Ishikawa (cell line): ENCODE measurements around the gene OSBPL10.

Experiments used
- CEBPB ChIP-seq: IDR thresholded peaks from 2 replicates; pipeline ENCODE4 v1.6.1; 2012
- CREB1 ChIP-seq: IDR thresholded peaks from 2 replicates; pipeline ENCODE4 v1.6.1; 2012; ENCODE audit warnings: low read depth
- EGR1 ChIP-seq: IDR thresholded peaks from 2 replicates; pipeline ENCODE4 v1.6.1; 2012
- EP300 ChIP-seq: IDR thresholded peaks from 2 replicates; pipeline ENCODE4 v1.6.1; 2012; ENCODE audit warnings: borderline replicate concordance
- FOXM1 ChIP-seq: IDR thresholded peaks from 2 replicates; pipeline ENCODE4 v1.6.1; 2012; ENCODE audit warnings: low read depth, borderline replicate concordance
- NFIC ChIP-seq: IDR thresholded peaks from 2 replicates; pipeline ENCODE4 v1.6.1; 2012
- RAD21 ChIP-seq: IDR thresholded peaks from 2 replicates; pipeline ENCODE4 v1.6.1; 2012; ENCODE audit warnings: low read depth
- REST ChIP-seq: IDR thresholded peaks from 2 replicates; pipeline ENCODE4 v1.6.1; 2012; ENCODE audit warnings: low read depth, mild to moderate bottlenecking
- TAF1 ChIP-seq: IDR thresholded peaks from 2 replicates; pipeline ENCODE4 v1.6.1; 2012; ENCODE audit warnings: low read depth, mild to moderate bottlenecking
- TCF12 ChIP-seq: IDR thresholded peaks from 2 replicates; pipeline ENCODE4 v1.6.1; 2012; ENCODE audit warnings: low read depth
- TEAD4 ChIP-seq: IDR thresholded peaks from 2 replicates; pipeline ENCODE4 v1.6.1; 2012
- USF1 ChIP-seq: IDR thresholded peaks from 2 replicates; pipeline ENCODE4 v1.6.1; 2012
- YY1 ChIP-seq: IDR thresholded peaks from 2 replicates; pipeline ENCODE4 v1.6.1; 2012; ENCODE audit warnings: low read depth
- ZBTB7A ChIP-seq: IDR thresholded peaks from 2 replicates; pipeline ENCODE4 v1.6.1; 2012; ENCODE audit warnings: low read depth
- TF ChIP-seq, protein P1 (sequence below): IDR thresholded peaks from 2 replicates; pipeline ENCODE4 v1.6.1; 2012

OSBPL10 gene

GRCh38 chr3:31999907-32000439, 18.9 kb upstream of the OSBPL10 start:
- TF ChIP-seq USF1 = no peak
- no peak for TF ChIP-seq FOXM1
- TF ChIP-seq, protein P1, sequence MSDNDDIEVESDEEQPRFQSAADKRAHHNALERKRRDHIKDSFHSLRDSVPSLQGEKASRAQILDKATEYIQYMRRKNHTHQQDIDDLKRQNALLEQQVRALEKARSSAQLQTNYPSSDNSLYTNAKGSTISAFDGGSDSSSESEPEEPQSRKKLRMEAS = no peak
- TF ChIP-seq CREB1 = no peak
- no peak for TF ChIP-seq YY1
- TF ChIP-seq TAF1 = no peak
- TF ChIP-seq REST = no peak
- no peak for TF ChIP-seq ZBTB7A
- TF ChIP-seq CEBPB = no peak
- TF ChIP-seq EP300 = no peak
- TF ChIP-seq TEAD4 = no peak
- no peak for TF ChIP-seq RAD21
- no peak for TF ChIP-seq EGR1

DNA sequence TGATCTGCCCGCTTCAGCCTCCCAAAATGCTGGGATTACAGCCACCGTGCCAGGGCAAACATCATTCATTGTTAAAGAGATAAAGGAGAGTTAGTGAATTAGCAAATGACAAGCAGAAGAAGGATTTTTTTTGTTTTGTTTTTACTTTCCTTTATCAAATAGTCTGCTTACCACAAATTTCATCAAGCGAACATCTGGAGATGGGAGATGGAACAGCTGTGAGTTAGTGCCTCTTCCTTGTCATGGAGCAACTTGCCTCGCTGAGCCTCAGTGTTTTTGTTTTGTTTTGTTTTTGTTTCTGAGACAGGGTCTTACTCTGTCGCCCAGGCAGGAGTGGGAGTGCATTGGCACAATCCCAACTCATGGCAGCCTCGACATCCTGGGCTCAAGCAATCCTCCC, 16.4 kb upstream of the OSBPL10 start:
- TF ChIP-seq YY1 (no peak), CEBPB (no peak), REST (no peak), FOXM1 (no peak), EGR1 (no peak), ZBTB7A (no peak), TEAD4 (no peak), USF1 (no peak), TAF1 (no peak), CREB1 (no peak), RAD21 (no peak), NFIC (no peak), EP300 (no peak), TCF12 (no peak)
- TF ChIP-seq, protein P1 = no peak

DNA sequence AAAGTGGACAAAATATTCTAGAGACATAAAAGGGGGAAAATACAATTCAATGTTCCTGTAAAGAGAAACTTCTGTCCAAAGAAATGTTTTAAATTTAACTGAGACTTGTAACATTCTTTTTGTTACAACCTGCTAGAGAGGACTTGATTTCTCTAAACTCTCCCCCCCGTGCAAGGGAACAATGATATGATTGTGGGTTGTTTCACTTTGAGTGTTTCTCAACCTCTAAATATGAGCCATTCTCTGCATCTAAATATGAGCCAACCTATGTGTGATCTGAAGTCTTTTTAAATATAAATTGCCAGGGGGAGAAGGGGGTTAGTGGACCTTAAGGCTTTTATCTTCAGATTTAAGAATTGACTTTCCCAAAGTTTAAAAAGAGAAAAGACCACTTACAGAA, 15.1 kb upstream of the OSBPL10 start:
- TF ChIP-seq USF1 (no peak), NFIC (no peak), TCF12 (no peak), CEBPB (no peak), ZBTB7A (no peak), CREB1 (no peak), FOXM1 (no peak), RAD21 (no peak), YY1 (no peak), EP300 (no peak), REST (no peak), EGR1 (no peak), TEAD4 (no peak)
- TF ChIP-seq, protein P1 = no peak

DNA sequence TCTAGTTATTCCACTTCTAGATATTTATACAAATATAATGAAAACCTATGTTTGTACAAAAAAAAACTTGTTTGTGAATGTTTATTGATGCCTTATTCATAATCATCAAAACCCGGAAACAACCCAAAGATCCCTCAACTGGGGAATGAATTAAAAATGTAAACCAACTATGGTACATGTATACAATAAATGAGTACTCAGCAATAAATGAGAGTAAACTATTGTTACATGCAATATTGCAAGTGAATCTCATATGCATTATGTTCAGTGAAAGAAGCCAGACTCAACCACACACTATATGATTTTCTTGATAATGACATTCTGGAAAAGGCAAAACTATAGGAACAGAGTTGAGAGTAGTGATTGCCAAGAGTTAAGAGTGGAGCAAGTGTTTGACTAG, 12.8 kb upstream of the OSBPL10 start:
- TF ChIP-seq TEAD4 (no peak), REST (no peak), USF1 (no peak)
- TF ChIP-seq, protein P1 = no peak
